Measurements from ENCODE around the gene ACHE.

- TF ChIP-seq MAX (IDR thresholded peaks at IDR 0.05) (no peak), CTCF (IDR thresholded peaks at IDR 0.05; ENCODE audit: low read depth, low read length, missing input control) (no peak), GABPA (IDR thresholded peaks at IDR 0.05 in 1 of 2, conservative IDR thresholded peaks at IDR 0.05 in 1 of 2) (no peak), HNF4A (conservative IDR thresholded peaks at IDR 0.05) (no peak), RAD21 (IDR thresholded peaks at IDR 0.05) (no peak), REST (IDR thresholded peaks at IDR 0.05) (no peak), TAF1 (conservative IDR thresholded peaks at IDR 0.05) (no peak)
These were observed 17.0 kb downstream of the ACHE start for GRCh38 chr7:100878685-100879084.

All from liver (tissue), 3 donors.